Ascending aorta (tissue), 2 donors: ENCODE results near the gene NUP98. TPM values are rescaled to one million over a fixed set of nuclear protein-coding genes. Genes with fewer than 3 reads are reported as not detected.
A peak's percentile ranks its signal among the peaks of the same experiment; 100 is the strongest.

Experiments used
- DNase-seq, 2 donors: peaks; one replicate each; pipeline ENCODE4 v3.0.0-alpha.2; 2019; ENCODE audit warnings: low spot score in 2 of 2
- H3K27ac ChIP-seq, 2 donors: fragments of 200-600 bp; sonication (generic); one replicate each; pipeline ENCODE4 v1.5.1; 2016 to 2017; ENCODE audit warnings: mild to moderate bottlenecking in 1 of 2
- H3K27me3 ChIP-seq: fragments of 200-600 bp; sonication (generic); one replicate; pipeline ENCODE4 v1.5.1; 2017
- H3K36me3 ChIP-seq, 2 donors: fragments of 200-600 bp; sonication (generic); one replicate each; pipeline ENCODE4 v1.5.1; 2016
- H3K4me1 ChIP-seq, 2 donors: fragments of 200-600 bp; sonication (generic); one replicate each; pipeline ENCODE4 v1.5.1; 2016 to 2017; ENCODE audit warnings: mild to moderate bottlenecking in 1 of 2
- H3K4me3 ChIP-seq, 2 donors: fragments of 200-600 bp; sonication (generic); one replicate each; pipeline ENCODE4 v1.5.1; 2016 to 2017; ENCODE audit warnings: mild to moderate bottlenecking in 1 of 2
- H3K9me3 ChIP-seq, 2 donors: fragments of 200-600 bp; sonication (generic); one replicate each; pipeline ENCODE4 v1.5.1; 2016
- CTCF ChIP-seq, 3 experiments: fragments of 200-600 bp in 2 of 3; fragments of 450-650 bp in 1 of 3; sonication (generic) in 2 of 3; IDR thresholded peaks; one replicate each; pipeline ENCODE4 v1.5.1; 2016 to 2019; ENCODE audit warnings: antibody characterized with exemption in 3 of 3, mild to moderate bottlenecking in 1 of 3, moderate library complexity in 1 of 3
- intact Hi-C: fragments of 100-400 bp; cut with DNase I; formaldehyde crosslinking; loops from one replicate; pipeline ENCODE4 v1.15.1; 2023
- total RNA-seq: library from RNA; depleted of rRNA; stranded (reverse); fragments of >200 nt; gene quantifications from one replicate; pipeline ENCODE4 v1.1.0, GENCODE V29; 2016

Gene NUP98
- total RNA-seq, 1 donor from 2014 or later: 36.3 TPM

- Histone ChIP-seq H3K36me3 (no peaks in the 10 kb centered on the region), H3K4me3 (no peak overlapping the region), H3K27ac (no peak overlapping the region), H3K27me3 (no peaks in the 10 kb centered on the region), H3K9me3 (no peaks in the 10 kb centered on the region), H3K4me1 (no peaks in the 10 kb centered on the region)
- DNase-seq: no peak
- TF ChIP-seq CTCF (IDR thresholded peaks at IDR 0.05): no peak
- intact Hi-C loops: no loop called here
Observed at GRCh38 chr11:3631331-3631730, 166.0 kb downstream of the NUP98 start.

GRCh38 chr11:3627291-3627690 is 170.1 kb downstream of the NUP98 start:
- DNase-seq: no peak
- H3K4me3 ChIP-seq: no peak overlapping the region
- H3K4me1 ChIP-seq: no peaks in the 10 kb centered on the region
- no peaks in the 10 kb centered on the region for H3K36me3 ChIP-seq
- no peak for TF ChIP-seq CTCF (IDR thresholded peaks at IDR 0.05)
- no peaks in the 10 kb centered on the region for H3K27me3 ChIP-seq
- intact Hi-C loops: no loop called here
- H3K27ac ChIP-seq: no peak overlapping the region
- H3K9me3 ChIP-seq: no peaks in the 10 kb centered on the region

- Histone ChIP-seq H3K9me3 (no peaks in the 10 kb centered on the region), H3K27ac (no peak overlapping the region), H3K4me3 (no peak overlapping the region), H3K27me3 (no peaks in the 10 kb centered on the region), H3K36me3 (no peaks in the 10 kb centered on the region), H3K4me1 (no peaks in the 10 kb centered on the region)
- TF ChIP-seq CTCF (IDR thresholded peaks at IDR 0.05): no peak
- DNase-seq: peak; percentile 24 to 70
- intact Hi-C loops: no loop called here
Observed at GRCh38 chr11:3626250-3626960, 170.9 kb downstream of the NUP98 start.

Other genes starting within 250 kb of the NUP98 start
- gene ART5, start 155.6 kb downstream of the NUP98 start, total RNA-seq: not detected
- 5.6 TPM for gene ART1, start 152.4 kb downstream of the NUP98 start, total RNA-seq
- gene CHRNA10, start 126.2 kb downstream of the NUP98 start, total RNA-seq: not detected
- gene PGAP2, start 11.0 kb upstream of the NUP98 start, total RNA-seq: 7.1 TPM
- gene RHOG, start 43.4 kb upstream of the NUP98 start, total RNA-seq: 60.7 TPM
- gene STIM1, start 58.1 kb upstream of the NUP98 start, total RNA-seq: 48.1 TPM